HCT116 (cell line): Measurements from ENCODE around the gene ZYX. TPM values are rescaled to one million over a fixed set of nuclear protein-coding genes. Genes with fewer than 3 reads are reported as not detected.

ENCODE experiments used
- ATAC-seq: fragments of 200-7000 bp; cut with Tn5 transposase; 2 replicates; pipeline ENCODE4 v1.9.1; 2020; ENCODE audit warnings: mild to moderate bottlenecking, moderate library complexity
- BruUV-seq: library from RNA; stranded (reverse); fragments of 400-500 nt; replicated peaks from 2 replicates; lab custom pipeline; 2021; lab: Mats Ljungman, UMichigan
- CTCF ChIA-PET: fragments of 300-600 bp; sonication (Branson Sonifier 250); formaldehyde crosslinking; loops from one replicate; lab custom pipeline; 2021; ENCODE audit warnings: antibody characterized with exemption; lab: Charles Lee
- POLR2A ChIA-PET: fragments of 300-600, 350-600 bp; sonication (Branson Sonifier 250); formaldehyde crosslinking; loops from one replicate; lab custom pipeline; 2021; ENCODE audit warnings: antibody characterized with exemption; lab: Charles Lee
- RAD21 ChIA-PET, 2 experiments: fragments of 300-600 bp; sonication (Branson Sonifier 250); formaldehyde crosslinking; loops; one replicate each; lab custom pipeline; 2023; ENCODE audit warnings: low total read pairs in 2 of 2; ENCODE audit not compliant: uncharacterized antibody in 2 of 2, unreplicated experiment in 2 of 2, low non-redundant PET in 1 of 2; lab: Charles Lee
- DNase-seq: peaks from one replicate; pipeline ENCODE4 v3.0.0-alpha.2; 2010; ENCODE audit warnings: low read depth, low spot score
- H2AFZ ChIP-seq: fragments of 200-600 bp; shearing (Covaris generic), sonication (generic); 2 replicates; pipeline ENCODE4 v1.6.1; 2017; ENCODE audit warnings: low read depth, mixed run types, mixed read lengths, antibody characterized with exemption, low read length; ENCODE audit not compliant: poor library complexity, severe bottlenecking
- H3K27ac ChIP-seq: 2 replicates; pipeline ENCODE4 v1.5.1; 2012; ENCODE audit warnings: low read depth, low read length
- H3K27me3 ChIP-seq: fragments of 200-600 bp; sonication (generic); 2 replicates; pipeline ENCODE4 v1.6.1; 2016; ENCODE audit warnings: mixed run types, low read length, mixed read lengths; ENCODE audit not compliant: insufficient read depth
- H3K36me3 ChIP-seq, 2 experiments: fragments of 200-500 bp in 1 of 2; fragments of 200-600 bp in 1 of 2; sonication (Bioruptor generic) in 1 of 2; sonication (generic) in 1 of 2; 2 replicates each; pipeline versions ENCODE4 v1.5.1 to v1.6.1; 2014 to 2016; ENCODE audit warnings: low read length in 2 of 2, inconsistent platforms in 1 of 2, mixed read lengths in 1 of 2, mixed run types in 1 of 2; ENCODE audit not compliant: insufficient read depth in 2 of 2, control insufficient read depth in 1 of 2
- H3K4me1 ChIP-seq, 2 experiments: fragments of 200-600 bp in 1 of 2; sonication (generic) in 1 of 2; 2 replicates each; pipeline versions ENCODE4 v1.5.1 to v1.6.1; 2012 to 2017; ENCODE audit warnings: low read length in 2 of 2, inconsistent platforms in 1 of 2, mild to moderate bottlenecking in 1 of 2, mixed read lengths in 1 of 2, mixed run types in 1 of 2, moderate library complexity in 1 of 2; ENCODE audit not compliant: insufficient read depth in 2 of 2, control insufficient read depth in 1 of 2
- H3K4me2 ChIP-seq: fragments of 200-600 bp; sonication (generic); 2 replicates; pipeline ENCODE4 v1.6.1; 2017; ENCODE audit warnings: mixed run types, low read length, mixed read lengths
- H3K4me3 ChIP-seq, 2 experiments: fragments of 200-600 bp in 1 of 2; sonication (generic) in 1 of 2; replicated peaks in 1 of 2; 2 replicates each; pipeline ENCODE4 v1.5.1; 2011 to 2016; ENCODE audit warnings: low read length in 2 of 2, control low read depth in 1 of 2, low read depth in 1 of 2, mild to moderate bottlenecking in 1 of 2, mixed read lengths in 1 of 2, mixed run types in 1 of 2
- H3K79me2 ChIP-seq: fragments of 200-600 bp; sonication (generic); 2 replicates; pipeline ENCODE4 v1.6.1; 2017; ENCODE audit warnings: mild to moderate bottlenecking, mixed run types, low read length, moderate library complexity, mixed read lengths; ENCODE audit not compliant: insufficient read depth
- H3K9ac ChIP-seq: fragments of 200-600 bp; sonication (generic); 2 replicates; pipeline ENCODE4 v1.6.1; 2016; ENCODE audit warnings: low read length, mixed read lengths
- H3K9me2 ChIP-seq: fragments of 200-600 bp; sonication (generic), shearing (Covaris generic); 2 replicates; pipeline ENCODE4 v1.6.1; 2017; ENCODE audit warnings: mixed run types, mild to moderate bottlenecking, moderate library complexity; ENCODE audit not compliant: insufficient read depth
- H3K9me3 ChIP-seq, 2 experiments: fragments of 200-500 bp in 1 of 2; fragments of 200-600 bp in 1 of 2; sonication (Bioruptor generic) in 1 of 2; sonication (generic) in 1 of 2; 2 replicates each; pipeline ENCODE4 v1.6.1; 2014 to 2017; ENCODE audit warnings: low read length in 2 of 2, mixed read lengths in 2 of 2, inconsistent platforms in 1 of 2, low read depth in 1 of 2, mild to moderate bottlenecking in 1 of 2, mixed run types in 1 of 2, moderate library complexity in 1 of 2; ENCODE audit not compliant: control insufficient read depth in 1 of 2, insufficient read depth in 1 of 2
- H4K20me1 ChIP-seq: fragments of 200-600 bp; sonication (generic), shearing (Covaris generic); 2 replicates; pipeline ENCODE4 v1.6.1; 2017; ENCODE audit warnings: mixed run types, mild to moderate bottlenecking, moderate library complexity; ENCODE audit not compliant: insufficient read depth
- CEBPB ChIP-seq: IDR thresholded peaks from 2 replicates; pipeline ENCODE4 v1.6.1; 2012; ENCODE audit warnings: low read depth
- EZH2phosphoT487 ChIP-seq: fragments of 200-600 bp; IDR thresholded peaks from 2 replicates; pipeline ENCODE4 v1.6.1; 2018; ENCODE audit warnings: antibody characterized with exemption, borderline replicate concordance
- JUND ChIP-seq: IDR thresholded peaks from 2 replicates; pipeline ENCODE4 v1.6.1; 2012
- POLR2A ChIP-seq: IDR thresholded peaks from 2 replicates; pipeline ENCODE4 v1.7.0; 2011; ENCODE audit warnings: borderline replicate concordance; ENCODE audit not compliant: insufficient read depth, insufficient read length; ENCODE audit errors: extremely low read depth
- POLR2AphosphoS5 ChIP-seq: IDR thresholded peaks from 2 replicates; pipeline ENCODE4 v1.6.1; 2011; ENCODE audit warnings: mild to moderate bottlenecking, low read depth, low read length, moderate library complexity
- SIN3A ChIP-seq: IDR thresholded peaks from 2 replicates; pipeline ENCODE4 v1.6.1; 2012; ENCODE audit warnings: low read depth
- YY1 ChIP-seq: IDR thresholded peaks from 2 replicates; pipeline ENCODE4 v1.6.1; 2011; ENCODE audit warnings: low read length, low read depth, moderate library complexity, mild to moderate bottlenecking; ENCODE audit not compliant: insufficient replicate concordance; ENCODE audit errors: extremely low read depth
- ZFX ChIP-seq: fragments of 450-650 bp; IDR thresholded peaks from 2 replicates; pipeline ENCODE4 v1.6.1; 2017
- ZNF274 ChIP-seq: fragments of 200-500 bp; sonication (Bioruptor generic); IDR thresholded peaks from 2 replicates; pipeline ENCODE4 v1.6.1; 2014; ENCODE audit warnings: mild to moderate bottlenecking, low read depth, low read length, inconsistent platforms
- intact Hi-C: fragments of 100-400 bp; cut with micrococcal nuclease; formaldehyde crosslinking; loops from 2 replicates; pipeline ENCODE4 v1.10.0; 2022
- total RNA-seq: library from RNA; stranded (reverse); gene quantifications from one replicate; pipeline ENCODE4 v1.2.1, GENCODE V29; 2021; ENCODE audit not compliant: unreplicated experiment
- TF ChIP-seq, protein P1 (sequence below): IDR thresholded peaks from 2 replicates; pipeline ENCODE4 v1.6.1; 2011; ENCODE audit warnings: mild to moderate bottlenecking, low read length, moderate library complexity; ENCODE audit not compliant: insufficient replicate concordance; ENCODE audit errors: extremely low read depth
- TF ChIP-seq, protein P2 (sequence below): IDR thresholded peaks from 2 replicates; pipeline ENCODE4 v1.6.1; 2012
- TF ChIP-seq, protein P3 (sequence below): IDR thresholded peaks from 2 replicates; pipeline ENCODE4 v1.6.1; 2012; ENCODE audit warnings: low read depth
- TF ChIP-seq, protein P4 (sequence below): IDR thresholded peaks from 2 replicates; pipeline ENCODE4 v1.6.1; 2012

ZYX gene
- total RNA-seq, 1 experiment from 2014 or later = 144 TPM

DNA sequence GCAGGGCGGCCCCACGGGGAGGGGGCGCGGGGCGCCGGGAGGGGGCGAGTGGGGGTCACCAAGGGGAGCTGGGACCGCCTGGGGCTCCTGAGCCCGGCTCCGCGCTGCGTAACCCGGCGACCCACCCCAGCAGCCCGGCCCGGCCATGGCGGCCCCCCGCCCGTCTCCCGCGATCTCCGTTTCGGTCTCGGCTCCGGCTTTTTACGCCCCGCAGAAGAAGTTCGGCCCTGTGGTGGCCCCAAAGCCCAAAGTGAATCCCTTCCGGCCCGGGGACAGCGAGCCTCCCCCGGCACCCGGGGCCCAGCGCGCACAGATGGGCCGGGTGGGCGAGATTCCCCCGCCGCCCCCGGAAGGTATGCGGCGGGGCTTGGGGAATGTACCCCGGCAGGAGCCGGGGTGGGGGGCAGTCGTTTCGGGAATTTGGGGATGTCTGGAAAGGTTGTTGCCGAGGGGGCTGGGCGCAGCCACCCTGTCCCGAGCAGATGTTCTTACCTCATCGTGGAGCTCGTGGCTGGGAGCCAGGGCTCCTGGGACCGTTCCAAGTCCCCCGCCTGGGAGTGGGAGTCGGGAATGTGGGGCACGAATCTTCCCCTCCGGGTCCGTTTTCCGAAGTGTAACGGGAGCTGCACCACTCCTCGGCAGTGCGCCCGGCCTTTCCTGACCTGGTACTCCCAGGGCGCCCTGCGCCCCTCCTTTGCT, 431 bp downstream of the ZYX start:
- Histone ChIP-seq H3K36me3 (peaks cover 5 to 9% of the 10 kb centered on the region in 2 experiments; a peak in 2 of 4 replicates), H3K9me3 (no peaks in the 10 kb centered on the region), H3K4me2 (peak overlapping the region; percentile 98), H2AFZ (no peak overlapping the region), H3K27ac (peak overlapping the region; percentile 96), H3K9ac (peak overlapping the region; percentile 93), H3K4me3 (peak overlapping the region; percentile 73 to 93), H3K4me1 (peaks cover 13 to 26% of the 10 kb centered on the region in 2 experiments)
- BruUV-seq = TSS peak; percentile 50
- ChIA-PET CTCF (no interaction called here), RAD21 (no interaction called here), POLR2A (interaction anchor here (1.0 kb wide), 1 partner anchor 13 kb away, joined by 3 read pairs; no protein-coding TSS in a partner anchor)
- TF ChIP-seq ZNF274 (no peak), SIN3A (no peak), ZFX (peak; percentile 44; the same call in 1 of the 2 replicates), EZH2phosphoT487 (no peak), POLR2AphosphoS5 (peak; percentile 42; the same call in 1 of the 2 replicates), JUND (no peak), YY1 (no peak), POLR2A (no peak), CEBPB (no peak)
- TF ChIP-seq, protein P1, sequence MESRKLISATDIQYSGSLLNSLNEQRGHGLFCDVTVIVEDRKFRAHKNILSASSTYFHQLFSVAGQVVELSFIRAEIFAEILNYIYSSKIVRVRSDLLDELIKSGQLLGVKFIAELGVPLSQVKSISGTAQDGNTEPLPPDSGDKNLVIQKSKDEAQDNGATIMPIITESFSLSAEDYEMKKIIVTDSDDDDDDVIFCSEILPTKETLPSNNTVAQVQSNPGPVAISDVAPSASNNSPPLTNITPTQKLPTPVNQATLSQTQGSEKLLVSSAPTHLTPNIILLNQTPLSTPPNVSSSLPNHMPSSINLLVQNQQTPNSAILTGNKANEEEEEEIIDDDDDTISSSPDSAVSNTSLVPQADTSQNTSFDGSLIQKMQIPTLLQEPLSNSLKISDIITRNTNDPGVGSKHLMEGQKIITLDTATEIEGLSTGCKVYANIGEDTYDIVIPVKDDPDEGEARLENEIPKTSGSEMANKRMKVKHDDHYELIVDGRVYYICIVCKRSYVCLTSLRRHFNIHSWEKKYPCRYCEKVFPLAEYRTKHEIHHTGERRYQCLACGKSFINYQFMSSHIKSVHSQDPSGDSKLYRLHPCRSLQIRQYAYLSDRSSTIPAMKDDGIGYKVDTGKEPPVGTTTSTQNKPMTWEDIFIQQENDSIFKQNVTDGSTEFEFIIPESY = no peak
- TF ChIP-seq, protein P2, sequence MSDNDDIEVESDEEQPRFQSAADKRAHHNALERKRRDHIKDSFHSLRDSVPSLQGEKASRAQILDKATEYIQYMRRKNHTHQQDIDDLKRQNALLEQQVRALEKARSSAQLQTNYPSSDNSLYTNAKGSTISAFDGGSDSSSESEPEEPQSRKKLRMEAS = no peak
- TF ChIP-seq, protein P3, sequence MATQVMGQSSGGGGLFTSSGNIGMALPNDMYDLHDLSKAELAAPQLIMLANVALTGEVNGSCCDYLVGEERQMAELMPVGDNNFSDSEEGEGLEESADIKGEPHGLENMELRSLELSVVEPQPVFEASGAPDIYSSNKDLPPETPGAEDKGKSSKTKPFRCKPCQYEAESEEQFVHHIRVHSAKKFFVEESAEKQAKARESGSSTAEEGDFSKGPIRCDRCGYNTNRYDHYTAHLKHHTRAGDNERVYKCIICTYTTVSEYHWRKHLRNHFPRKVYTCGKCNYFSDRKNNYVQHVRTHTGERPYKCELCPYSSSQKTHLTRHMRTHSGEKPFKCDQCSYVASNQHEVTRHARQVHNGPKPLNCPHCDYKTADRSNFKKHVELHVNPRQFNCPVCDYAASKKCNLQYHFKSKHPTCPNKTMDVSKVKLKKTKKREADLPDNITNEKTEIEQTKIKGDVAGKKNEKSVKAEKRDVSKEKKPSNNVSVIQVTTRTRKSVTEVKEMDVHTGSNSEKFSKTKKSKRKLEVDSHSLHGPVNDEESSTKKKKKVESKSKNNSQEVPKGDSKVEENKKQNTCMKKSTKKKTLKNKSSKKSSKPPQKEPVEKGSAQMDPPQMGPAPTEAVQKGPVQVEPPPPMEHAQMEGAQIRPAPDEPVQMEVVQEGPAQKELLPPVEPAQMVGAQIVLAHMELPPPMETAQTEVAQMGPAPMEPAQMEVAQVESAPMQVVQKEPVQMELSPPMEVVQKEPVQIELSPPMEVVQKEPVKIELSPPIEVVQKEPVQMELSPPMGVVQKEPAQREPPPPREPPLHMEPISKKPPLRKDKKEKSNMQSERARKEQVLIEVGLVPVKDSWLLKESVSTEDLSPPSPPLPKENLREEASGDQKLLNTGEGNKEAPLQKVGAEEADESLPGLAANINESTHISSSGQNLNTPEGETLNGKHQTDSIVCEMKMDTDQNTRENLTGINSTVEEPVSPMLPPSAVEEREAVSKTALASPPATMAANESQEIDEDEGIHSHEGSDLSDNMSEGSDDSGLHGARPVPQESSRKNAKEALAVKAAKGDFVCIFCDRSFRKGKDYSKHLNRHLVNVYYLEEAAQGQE = no peak
- TF ChIP-seq, protein P4, sequence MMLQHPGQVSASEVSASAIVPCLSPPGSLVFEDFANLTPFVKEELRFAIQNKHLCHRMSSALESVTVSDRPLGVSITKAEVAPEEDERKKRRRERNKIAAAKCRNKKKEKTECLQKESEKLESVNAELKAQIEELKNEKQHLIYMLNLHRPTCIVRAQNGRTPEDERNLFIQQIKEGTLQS = no peak
- TF ChIP-seq, all 23 proteins: peak for 2
- Histone ChIP-seq H3K27me3 (no peaks in the 10 kb centered on the region), H4K20me1 (no peaks in the 10 kb centered on the region), H3K79me2 (peaks cover 63% of the 10 kb centered on the region), H3K9me2 (no peaks in the 10 kb centered on the region)
- ATAC-seq (no peak; the same call in 1 of the 2 replicates), DNase-seq (no peak)
- intact Hi-C loops = no loop called here
